Left colon (tissue), 2 donors: ENCODE measurements around the gene TMEM234. TPM values are rescaled to one million over a fixed set of nuclear protein-coding genes. Genes with fewer than 3 reads are reported as not detected.
A peak's percentile ranks its signal among the peaks of the same experiment; 100 is the strongest.
"Not testable (repeated sequence)": the region's sequence is repeated elsewhere in the genome, so short reads cannot be mapped to it uniquely, and the experiment has no call there.

ENCODE experiments used
- ATAC-seq: fragments of 200-7000 bp; cut with Tn5 transposase; one replicate; pipeline ENCODE4 v1.9.1; 2020; ENCODE audit warnings: mild to moderate bottlenecking, moderate library complexity
- DNase-seq, 2 donors: peaks; one replicate each; pipeline ENCODE4 v3.0.0-alpha.2; 2020
- intact Hi-C, 2 donors: fragments of 100-400 bp; cut with DNase I in 1 of 2; cut with micrococcal nuclease in 1 of 2; formaldehyde crosslinking; loops; one replicate each; pipeline versions ENCODE4 v1.11.2 to v1.14.0; 2022; cut with DNase I, micrococcal nuclease
- long read RNA-seq: library from polyadenylated mRNA; unstranded; transcript quantifications from one replicate; pipeline ENCODE4 v2.0.0, GENCODE V29; 2021
- total RNA-seq, 2 donors: library from RNA; stranded (reverse); fragmentation: NEBNext Ultra II Directional; extraction: Animal tissue kit (Norgen Biotek cat#: 25700); gene quantifications; one replicate each; pipeline ENCODE4 v1.2.1, GENCODE V29; 2021
- donor health status: DM: no; HTN: no; CAD: no.
- donor health status: DM: yes; HTN: yes; CAD: no.

TMEM234 gene
- total RNA-seq = 10 to 100 TPM; 24.2 to 28.0 TPM
- long read RNA-seq, transcript TMEM234-201 (5 exons, 1,082 nt) = major isoform, 5 of 10 reads
- long read RNA-seq, partial matches to known transcripts = 1 of 10 reads
- long read RNA-seq, other reads (novel, unspliced or antisense) = 4 of 10 reads

DNA sequence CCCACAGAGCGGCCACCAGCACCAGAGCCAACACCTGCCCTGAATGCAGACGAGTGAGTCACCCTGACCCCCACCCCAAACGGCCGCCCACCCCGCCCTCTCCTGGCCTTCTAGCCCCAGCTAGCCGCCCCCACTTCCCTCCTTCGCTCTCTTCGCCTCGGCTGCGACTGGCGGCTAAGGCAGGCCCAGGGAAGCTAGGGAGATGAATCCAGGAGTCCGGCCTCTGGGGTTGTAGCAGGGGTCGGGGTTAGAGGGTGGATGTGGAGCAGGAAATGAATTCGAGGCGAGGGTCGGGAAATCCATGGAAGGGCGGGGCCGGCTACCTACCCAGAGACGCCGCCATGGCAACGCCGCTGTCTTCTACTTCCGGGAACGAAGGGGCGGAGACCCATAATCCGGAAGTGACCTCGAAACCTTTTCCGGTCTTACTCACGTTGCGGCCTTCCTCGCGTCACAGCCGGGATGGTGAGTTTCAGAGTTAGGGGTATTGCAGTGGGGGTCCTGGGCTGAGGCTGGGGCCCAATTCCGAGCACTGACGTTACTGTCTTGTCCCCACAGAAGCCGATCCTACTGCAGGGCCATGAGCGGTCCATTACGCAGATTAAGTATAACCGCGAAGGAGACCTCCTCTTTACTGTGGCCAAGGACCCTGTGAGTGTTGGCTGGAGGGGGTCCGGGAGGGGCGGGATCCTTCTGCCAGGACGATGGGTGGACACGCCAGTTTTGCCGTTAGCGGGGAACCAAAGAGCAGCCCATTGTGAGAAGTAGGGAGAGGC is at the start of gene TMEM234, which contains the start of gene EIF3I:
Gene TMEM234 (minus strand): TSS at position 374 of the 776 bp plus-strand sequence. CDS start 31 bp downstream, at position 343.
Gene EIF3I (plus strand): TSS at position 428 of the 776 bp plus-strand sequence. CDS start 35 bp downstream, at position 463.
- ATAC-seq (peak; percentile 97), DNase-seq (peak; percentile 94 to 96)
- intact Hi-C loops = no loop called here

DNA sequence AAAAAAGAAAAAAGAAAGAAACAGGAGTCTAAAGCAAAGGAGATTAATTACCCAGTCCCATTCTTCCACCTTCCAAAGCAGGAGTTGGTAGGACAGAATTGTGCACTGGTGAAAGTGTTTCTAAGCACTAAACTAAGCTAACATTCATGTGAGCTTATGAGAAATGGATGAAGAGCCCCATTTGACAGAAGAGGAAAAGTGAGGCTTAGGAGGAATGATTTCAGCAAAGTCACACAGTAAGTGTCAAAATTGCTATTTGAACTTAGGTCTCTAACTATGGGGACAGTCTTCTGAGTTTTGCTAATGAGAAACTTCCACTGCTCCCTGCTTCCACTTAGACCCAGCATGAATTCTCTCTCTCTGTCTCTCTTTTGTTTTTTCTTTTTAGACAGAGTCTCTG is 47.6 kb upstream of the TMEM234 start:
- DNase-seq = no peak
- intact Hi-C loops = no loop called here
- no peak for ATAC-seq

DNA sequence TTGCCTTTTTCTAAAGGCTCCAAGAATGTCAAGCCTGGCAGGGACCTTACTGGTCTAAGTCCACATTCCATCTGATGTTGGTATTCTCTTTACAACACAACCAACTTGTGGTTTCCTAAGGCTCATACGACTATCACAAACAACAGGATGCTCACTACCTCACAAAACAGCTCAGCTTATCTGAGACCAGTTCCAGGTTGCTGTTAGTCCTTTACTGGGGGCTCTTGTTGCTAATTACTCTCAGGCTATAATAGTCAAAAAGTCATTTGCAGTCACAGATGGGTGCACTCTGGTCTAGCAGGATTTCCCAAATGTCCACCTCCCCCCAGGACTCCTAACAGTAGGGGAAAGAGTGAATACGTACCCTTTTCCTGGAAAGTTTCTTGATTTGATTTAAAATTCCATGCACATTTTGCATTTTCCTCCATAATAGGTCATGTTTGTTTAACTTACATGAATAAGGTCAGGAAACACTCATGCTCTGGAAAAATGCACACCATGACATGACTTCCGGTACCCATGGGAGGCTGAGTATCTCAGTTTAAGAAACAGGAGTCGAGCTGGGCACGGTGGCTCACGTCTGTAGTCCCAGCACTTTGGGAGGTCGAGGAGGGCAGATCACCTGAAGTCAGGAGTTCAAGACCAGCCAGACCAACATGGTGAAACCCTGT is 44.9 kb upstream of the TMEM234 start:
- intact Hi-C loops = no loop called here
- DNase-seq (no peak), ATAC-seq (no peak)

DNA sequence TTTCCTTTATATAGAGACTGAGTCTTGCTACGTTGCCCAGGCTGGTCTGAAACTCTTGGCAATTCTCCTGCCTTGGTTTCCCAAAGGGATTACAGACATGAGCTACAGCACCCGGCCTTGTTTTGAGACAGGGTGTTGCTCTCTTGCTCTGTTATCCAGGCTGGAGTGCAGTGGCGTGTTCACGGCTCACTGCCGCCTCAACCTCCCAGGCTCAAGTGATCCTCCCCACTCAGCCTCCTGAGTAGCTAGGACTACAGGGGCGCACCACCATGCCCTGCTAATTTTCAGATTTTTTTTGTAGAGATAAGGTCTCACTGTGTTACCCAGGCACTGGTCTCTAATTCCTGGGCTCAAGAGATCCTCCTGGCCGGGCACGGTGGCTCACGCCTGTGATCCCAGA is 43.7 kb upstream of the TMEM234 start:
- intact Hi-C loops = no loop called here
- no peak for ATAC-seq
- DNase-seq = no peak

DNA sequence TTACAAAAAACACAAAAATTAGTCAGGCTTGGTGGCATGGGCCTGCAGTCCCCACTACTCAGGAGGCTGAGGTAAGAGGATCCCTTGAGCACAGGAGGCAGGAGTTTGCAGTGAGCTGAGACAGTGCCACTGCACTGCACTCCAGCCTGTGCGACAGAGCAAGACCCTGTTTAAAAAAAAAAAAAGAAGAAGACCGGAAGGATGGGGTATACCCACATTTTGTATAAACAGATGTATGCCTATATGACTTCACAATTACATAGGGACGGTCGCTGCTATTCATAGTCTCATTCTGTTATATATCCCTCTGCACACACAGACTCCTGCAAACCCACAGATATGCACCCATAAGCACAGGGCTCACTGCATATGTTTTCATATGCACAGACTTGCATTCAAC is 41.6 kb upstream of the TMEM234 start:
- intact Hi-C loops = no loop called here
- DNase-seq = no peak
- ATAC-seq = no peak

DNA sequence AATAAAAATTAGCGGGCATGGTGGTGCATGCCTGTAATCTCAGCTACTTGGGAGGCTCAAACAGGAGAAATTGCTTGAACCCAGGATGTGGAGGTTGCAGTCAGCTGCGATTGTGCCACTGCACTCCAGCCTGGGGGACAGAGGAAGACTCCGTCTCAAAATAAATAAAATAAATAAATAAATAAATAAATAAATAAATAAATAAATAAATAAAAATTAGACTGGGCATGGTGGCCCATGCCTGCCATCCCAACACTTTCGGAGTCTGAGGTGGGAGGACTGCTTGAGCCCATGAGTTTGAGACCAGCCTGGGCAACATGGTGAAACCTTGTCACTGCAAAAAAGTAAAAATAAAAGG is 41.1 kb upstream of the TMEM234 start:
- DNase-seq, ATAC-seq, intact Hi-C loops: not testable (repeated sequence)

DNA sequence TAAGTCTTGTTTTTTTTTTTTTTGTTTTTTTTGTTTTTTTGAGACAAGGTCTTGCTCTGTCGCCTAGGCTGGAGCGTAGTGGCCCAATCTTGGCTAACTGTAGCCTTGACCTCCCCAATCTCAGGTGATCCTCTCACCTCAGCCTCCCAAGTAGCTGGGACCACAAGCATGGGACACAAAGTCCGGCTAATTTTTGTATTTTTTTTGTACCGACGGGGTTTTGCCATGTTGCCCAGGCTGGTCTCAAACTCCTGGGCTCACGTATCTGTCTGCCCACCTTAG is 35.0 kb upstream of the TMEM234 start:
- no peak for ATAC-seq
- intact Hi-C loops = no loop called here
- no peak for DNase-seq

DNA sequence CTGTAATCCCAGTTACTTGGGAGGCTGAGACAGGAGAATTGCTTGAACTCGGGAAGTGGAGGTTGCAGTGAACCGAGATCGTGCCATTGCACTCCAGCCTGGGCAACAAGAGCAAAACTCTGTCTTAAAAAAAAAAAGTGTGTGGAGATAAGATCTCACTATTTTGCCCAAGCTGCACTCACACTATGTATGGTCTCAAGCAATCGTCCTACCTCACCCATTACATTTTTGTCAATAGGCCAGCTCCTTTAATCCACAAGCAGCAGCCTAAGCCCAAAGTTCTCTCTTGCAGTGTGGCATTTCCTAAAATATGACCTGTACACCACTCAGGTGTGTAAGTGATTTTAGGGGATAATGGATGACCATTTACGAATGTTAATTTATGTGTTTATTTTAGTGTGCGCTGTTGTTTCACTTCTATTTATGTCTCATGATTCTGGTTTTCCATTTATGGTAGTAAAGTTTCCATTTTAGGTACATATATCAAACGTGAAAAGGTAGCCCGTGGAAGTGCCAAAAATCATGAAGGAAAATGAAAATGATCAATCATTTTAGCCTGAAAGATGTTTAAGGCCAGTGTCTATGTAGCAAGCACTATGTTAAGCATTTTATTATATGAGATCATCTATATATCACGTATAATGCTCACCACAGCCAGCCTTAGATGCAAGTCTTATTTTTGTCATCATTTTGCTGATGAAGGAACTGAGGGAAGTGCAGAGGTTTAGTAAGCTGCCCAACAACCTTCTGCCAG is 34.5 kb upstream of the TMEM234 start:
- ATAC-seq (no peak), DNase-seq (no peak)
- intact Hi-C loops = no loop called here

DNA sequence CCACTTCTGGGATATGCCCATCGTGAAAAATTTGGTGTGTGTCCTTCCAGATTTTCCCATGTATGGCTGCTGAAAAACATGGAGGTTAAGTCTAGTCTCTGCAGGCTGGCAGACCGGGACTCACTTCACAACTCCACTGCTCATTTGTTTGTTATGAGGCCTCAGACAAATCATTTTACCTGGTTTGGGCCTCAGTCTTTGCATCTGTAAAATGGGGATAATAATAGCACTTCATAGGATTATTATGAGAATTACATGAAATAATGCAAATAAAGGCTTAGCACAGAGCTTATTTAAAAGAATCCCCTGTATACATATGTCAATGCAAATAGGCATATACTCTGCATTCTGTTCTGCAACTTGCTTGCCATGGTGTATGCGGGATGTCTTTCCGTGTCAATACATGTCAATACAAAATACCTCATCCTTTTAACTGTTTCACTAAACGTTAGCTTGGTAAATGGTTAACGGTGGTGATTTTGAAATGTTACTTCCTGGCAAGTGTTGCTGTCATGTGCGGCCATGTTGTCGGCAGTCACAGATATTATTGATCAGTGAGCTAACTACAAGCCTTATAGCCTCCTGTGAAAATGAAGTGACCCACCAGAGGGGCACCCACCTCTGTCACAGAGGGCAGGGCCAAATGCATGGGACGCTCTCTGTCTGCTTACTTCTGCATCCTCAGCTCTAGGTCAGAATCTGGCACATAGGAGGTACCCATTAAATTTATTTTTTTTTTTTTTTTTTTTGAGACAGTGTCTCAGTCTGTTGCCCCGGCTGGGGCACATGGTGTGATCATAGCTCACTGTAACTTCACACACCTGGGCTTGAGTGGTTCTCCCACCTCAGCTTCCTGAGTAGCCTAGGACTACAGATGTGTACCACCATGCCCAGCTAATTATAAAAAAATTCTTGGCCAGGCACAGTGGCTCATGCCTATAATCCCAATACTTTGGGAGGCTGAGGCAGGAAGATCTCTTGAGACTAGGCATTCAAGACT is 33.2 kb upstream of the TMEM234 start:
- intact Hi-C loops = no loop called here
- ATAC-seq = no peak
- DNase-seq = no peak

DNA sequence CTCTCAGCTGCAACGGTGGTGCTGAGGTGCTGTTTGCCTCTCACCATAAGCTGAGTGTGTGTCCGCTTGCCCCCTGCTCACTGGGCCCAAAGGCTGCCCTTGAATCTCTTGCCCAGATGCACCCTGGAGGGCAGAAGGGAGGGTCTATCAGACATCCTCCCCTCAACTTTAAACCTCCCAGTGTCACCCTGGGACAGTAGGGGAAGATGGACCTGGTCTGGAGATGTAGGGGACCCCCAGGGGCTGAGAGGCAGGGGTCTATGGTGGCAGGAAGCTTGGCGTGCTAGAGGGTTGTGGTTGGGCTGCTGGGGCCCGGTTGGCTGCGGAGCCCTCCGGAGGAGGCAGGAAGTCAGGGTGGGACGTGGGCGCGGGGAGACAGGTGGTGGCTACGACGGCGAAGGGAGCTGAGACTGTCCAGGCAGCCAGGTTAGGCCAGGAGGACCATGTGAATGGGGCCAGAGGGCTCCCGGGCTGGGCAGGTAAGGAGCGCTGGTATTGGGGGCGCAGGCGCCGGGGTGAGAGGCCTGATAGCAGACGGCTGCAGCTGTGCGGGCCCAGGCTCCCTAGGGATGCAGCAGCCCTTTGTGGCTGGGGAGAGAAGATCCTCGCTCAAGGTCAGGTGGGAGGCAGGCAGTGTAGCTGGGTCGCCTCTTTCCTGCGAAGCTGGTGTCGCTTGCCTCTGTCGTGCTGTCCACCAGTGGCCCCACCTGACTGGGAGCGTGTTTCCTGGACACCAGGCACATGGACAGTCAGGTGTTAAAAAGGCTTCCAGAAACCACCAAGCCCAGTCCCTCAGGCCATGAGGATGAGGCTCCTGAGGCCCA is 29.0 kb upstream of the TMEM234 start, which contains the start of gene LCK:
Gene LCK (plus strand): TSS at position 373 of the 824 bp plus-strand sequence. CDS start 23,065 bp downstream, outside the sequence.
- ATAC-seq = no peak
- peak in 1 of 2 donors; percentile 50 for DNase-seq
- intact Hi-C loops = no loop called here

DNA sequence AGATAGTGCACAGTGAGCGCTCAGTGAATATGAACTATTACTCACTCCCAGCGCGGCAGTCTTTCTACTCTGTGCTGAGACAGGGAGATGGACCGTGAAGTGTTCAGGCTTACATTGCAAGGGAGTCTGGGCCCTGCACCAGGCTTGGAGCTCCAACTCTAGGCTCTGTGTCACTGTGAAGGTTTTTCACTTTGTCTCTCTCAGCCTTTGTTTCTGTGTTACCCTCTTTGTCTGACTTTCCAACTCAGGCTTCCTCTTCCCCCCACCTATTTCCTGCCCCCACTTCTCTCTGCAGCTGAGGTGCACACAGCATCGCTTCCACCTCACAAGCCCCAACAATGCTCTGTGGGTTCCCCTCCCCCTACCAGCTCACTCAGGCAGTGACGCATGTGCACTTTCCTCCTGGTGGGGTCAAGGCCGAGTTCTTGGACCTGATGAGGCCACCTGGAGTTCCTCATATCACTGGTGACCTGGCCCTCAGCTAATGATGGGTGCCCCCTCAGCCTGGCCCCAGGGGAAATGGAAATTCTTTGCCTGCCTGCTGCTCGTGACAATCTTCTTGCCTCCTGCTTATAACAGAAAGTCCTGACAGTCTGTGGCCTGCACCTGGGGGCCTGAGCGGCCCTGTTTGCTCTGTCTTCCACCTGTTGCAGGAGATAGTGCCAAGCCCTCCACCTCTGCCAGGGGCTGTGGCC is 27.8 kb upstream of the TMEM234 start:
- intact Hi-C loops = no loop called here
- peak; percentile 32 for ATAC-seq
- peak; percentile 62 to 67 for DNase-seq

DNA sequence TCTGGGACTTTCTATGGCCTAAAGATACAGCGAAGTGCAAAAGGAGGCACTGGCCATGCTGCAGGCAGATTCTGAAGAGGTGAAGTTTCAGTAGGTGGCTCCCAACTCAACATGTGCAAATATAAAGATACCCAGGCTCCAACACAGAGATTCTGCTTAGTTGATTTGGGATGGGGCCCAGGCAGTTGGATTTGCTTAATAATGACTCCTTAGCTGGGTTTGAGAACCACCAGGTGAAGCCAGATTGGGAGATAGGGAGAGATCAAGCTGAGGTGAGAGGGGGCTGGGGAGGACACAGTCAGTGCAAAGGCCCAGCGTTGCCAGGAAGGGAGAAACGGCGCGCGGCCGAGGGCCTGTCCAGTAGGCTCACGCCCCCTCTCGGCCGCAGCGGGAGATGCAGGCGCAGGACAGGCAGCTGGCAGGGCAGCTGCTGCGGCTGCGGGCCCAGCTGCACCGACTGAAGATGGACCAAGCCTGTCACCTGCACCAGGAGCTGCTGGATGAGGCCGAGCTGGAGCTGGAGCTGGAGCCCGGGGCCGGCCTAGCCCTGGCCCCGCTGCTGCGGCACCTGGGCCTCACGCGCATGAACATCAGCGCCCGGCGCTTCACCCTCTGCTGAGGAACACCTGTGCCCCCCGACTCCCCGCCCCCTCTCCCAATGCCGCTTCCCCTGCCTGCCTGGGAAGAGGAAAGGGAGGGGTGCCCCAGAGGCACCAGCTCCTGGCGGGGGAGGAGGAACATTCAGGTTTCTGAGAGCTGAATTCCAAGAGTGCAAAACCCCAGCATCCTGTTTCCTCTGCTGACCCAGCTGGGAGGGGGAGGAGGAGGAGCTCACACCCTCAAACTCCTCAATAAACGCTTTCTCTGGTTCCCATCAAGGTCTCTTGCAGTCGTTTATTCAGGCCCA is 26.1 kb upstream of the TMEM234 start:
- ATAC-seq = peak; percentile 90
- intact Hi-C loops = no loop called here
- DNase-seq = peak; percentile 83 to 94

DNA sequence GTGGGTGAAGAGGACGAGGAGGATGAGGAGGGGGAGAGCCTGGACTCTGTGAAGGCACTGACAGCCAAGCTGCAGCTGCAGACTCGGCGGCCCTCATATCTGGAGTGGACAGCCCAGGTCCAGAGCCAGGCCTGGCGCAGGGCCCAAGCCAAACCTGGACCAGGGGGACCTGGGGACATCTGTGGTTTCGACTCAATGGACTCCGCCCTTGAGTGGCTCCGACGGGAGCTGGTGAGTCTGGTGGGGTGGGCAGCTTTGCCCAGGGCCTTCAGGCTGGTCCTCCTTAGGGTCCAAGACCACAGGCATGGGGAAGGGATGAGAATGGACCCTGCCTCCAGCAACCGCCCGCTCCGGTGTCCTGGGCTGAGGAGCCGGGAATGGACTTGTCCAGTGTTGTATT is 25.3 kb upstream of the TMEM234 start:
- intact Hi-C loops = no loop called here
- ATAC-seq (no peak), DNase-seq (peak in 1 of 2 donors; percentile 20)

DNA sequence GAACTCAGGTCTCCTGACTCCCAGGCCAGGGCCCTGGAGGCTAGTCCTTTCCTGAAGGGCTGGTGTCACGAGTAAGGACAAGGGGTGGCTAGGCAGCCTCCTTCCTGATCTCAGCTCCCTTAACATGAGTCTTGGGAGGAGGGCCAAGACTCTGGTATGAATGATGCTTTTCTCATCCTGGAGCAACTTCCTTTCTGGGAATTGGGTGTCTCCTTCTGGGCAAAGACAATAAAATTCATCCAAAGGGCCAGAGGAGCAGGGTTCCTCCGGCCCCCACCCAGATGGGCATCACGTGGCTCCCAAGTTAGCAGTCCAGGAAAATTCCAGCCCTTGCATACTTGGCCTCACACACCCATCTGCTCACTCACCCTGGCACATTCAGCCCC is 24.7 kb upstream of the TMEM234 start, which contains the start of gene FAM167B:
Gene FAM167B (plus strand): TSS at position 335 of the 386 bp plus-strand sequence. CDS start 200 bp downstream, outside the sequence.
- DNase-seq (no peak), ATAC-seq (peak; percentile 10)

DNA sequence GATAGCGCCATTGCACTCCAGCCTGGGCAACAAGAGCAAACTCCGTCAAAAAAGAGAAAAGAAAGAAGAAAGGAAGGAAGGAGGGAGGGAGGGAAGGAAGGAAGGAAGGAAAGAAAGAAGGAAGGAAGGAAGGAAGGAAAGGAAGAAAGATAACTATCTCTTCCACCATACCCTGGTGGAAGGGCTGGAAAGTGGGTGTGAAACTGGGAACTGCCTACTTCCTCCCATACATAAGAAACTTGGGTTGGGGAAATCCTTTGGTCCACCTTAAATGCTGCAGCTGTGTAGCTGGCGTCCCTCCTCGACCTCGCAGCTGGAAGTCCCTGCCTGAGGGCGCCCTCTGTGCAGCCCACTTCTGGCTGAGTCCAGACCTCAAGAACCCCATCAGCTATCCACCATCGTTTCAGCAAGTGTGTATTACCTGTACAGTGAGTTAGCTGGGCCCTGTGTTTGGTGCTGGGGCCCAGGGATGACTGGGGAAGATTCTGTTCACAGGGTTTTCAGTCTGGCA is 20.2 kb upstream of the TMEM234 start:
- ATAC-seq (no peak), DNase-seq (peak in 1 of 2 donors; percentile 23)
- intact Hi-C loops = no loop called here

More for the DNA sequence above, 24.7 kb upstream of the TMEM234 start, which contains the start of gene FAM167B:
- intact Hi-C loops = no loop called here
